HG03521 (cell line): ENCODE results near the gene CISH.

Experiments
- ATAC-seq: cut with Tn5 transposase; IDR thresholded peaks from one replicate; pipeline ENCODE4 v1.9.1; 2021; ENCODE audit warnings: mild to moderate bottlenecking, moderate library complexity; ENCODE audit not compliant: unreplicated experiment

CISH gene

GRCh38 chr3:50611464-50612233, at the start of gene CISH:
Gene CISH, minus strand, starts transcription at chr3:50611774. Its CDS starts 124 bp downstream, at chr3:50611650.
- ATAC-seq, result peak; percentile 70

GRCh38 chr3:50660386-50660785, 48.8 kb upstream of the CISH start:
- no peak for ATAC-seq

GRCh38 chr3:50658831-50659230, 47.3 kb upstream of the CISH start:
- no peak for ATAC-seq

GRCh38 chr3:50658416-50658815, 46.8 kb upstream of the CISH start:
- no peak for ATAC-seq

- no peak for ATAC-seq
These were observed 46.2 kb upstream of the CISH start for GRCh38 chr3:50657816-50658215.

- ATAC-seq, result no peak
These were observed 45.8 kb upstream of the CISH start for GRCh38 chr3:50657407-50657806.

GRCh38 chr3:50656417-50657195, 45.0 kb upstream of the CISH start:
- no peak for ATAC-seq

GRCh38 chr3:50655009-50655830, 43.6 kb upstream of the CISH start:
- ATAC-seq, result no peak

GRCh38 chr3:50653937-50654595, 42.5 kb upstream of the CISH start:
- ATAC-seq, result no peak

- ATAC-seq, result no peak
These were observed 41.1 kb upstream of the CISH start for GRCh38 chr3:50652709-50653108.

- no peak for ATAC-seq
These were observed 40.5 kb upstream of the CISH start for GRCh38 chr3:50651920-50652529.

GRCh38 chr3:50651445-50651844, 39.9 kb upstream of the CISH start:
- ATAC-seq, result no peak

GRCh38 chr3:50650018-50650417, 38.4 kb upstream of the CISH start:
- ATAC-seq, result no peak

- no peak for ATAC-seq
These were observed 37.9 kb upstream of the CISH start for GRCh38 chr3:50649451-50649931.

- no peak for ATAC-seq
These were observed 37.4 kb upstream of the CISH start for GRCh38 chr3:50648944-50649343.

- ATAC-seq, result no peak
These were observed 36.7 kb upstream of the CISH start for GRCh38 chr3:50648313-50648712.

GRCh38 chr3:50645378-50645777, 33.8 kb upstream of the CISH start:
- no peak for ATAC-seq

GRCh38 chr3:50644561-50644960, 33.0 kb upstream of the CISH start:
- no peak for ATAC-seq

GRCh38 chr3:50642382-50642781, 30.8 kb upstream of the CISH start:
- ATAC-seq, result no peak

GRCh38 chr3:50639055-50639494, 27.5 kb upstream of the CISH start:
- no peak for ATAC-seq
